ENCODE data around the gene VAPB.

- no peak for TF ChIP-seq CTCF (IDR thresholded peaks at IDR 0.05; ENCODE audit: insufficient read depth, low read depth, low read length)
- TF ChIP-seq EZH2 (IDR thresholded peaks at IDR 0.05; ENCODE audit: insufficient read depth, low read length): no peak
Observed at GRCh38 chr20:58407966-58408557, 19.0 kb downstream of the VAPB start.
